CD4-positive, CD25-positive, alpha-beta regulatory T cell (primary cell): ENCODE data around the gene MAML1. TPM values are rescaled to one million over a fixed set of nuclear protein-coding genes. Genes with fewer than 3 reads are reported as not detected.

ENCODE experiments used
- ATAC-seq, 2 donors: fragments of 150-1000 bp; cut with Tn5 transposase; one replicate each; pipeline ENCODE4 v1.10.0; 2021; ENCODE audit warnings: low read depth in 2 of 2, moderate number of reproducible peaks in 2 of 2, moderate library complexity in 1 of 2
- DNase-seq, 3 donors: peaks; one replicate each; pipeline versions ENCODE4 v3.0.0 to v3.0.0-alpha.2; 2012 to 2022; ENCODE audit warnings: mixed read lengths in 1 of 3
- H3K27ac ChIP-seq: one replicate; pipeline ENCODE4 v1.7.0; 2013; ENCODE audit warnings: mild to moderate bottlenecking, low read length; ENCODE audit not compliant: insufficient read depth, poor library complexity, severe bottlenecking
- H3K27me3 ChIP-seq: one replicate; pipeline ENCODE4 v1.7.0; 2013; ENCODE audit warnings: low read length; ENCODE audit not compliant: control insufficient read depth, insufficient read depth
- H3K36me3 ChIP-seq: one replicate; pipeline ENCODE4 v1.7.0; 2013; ENCODE audit warnings: mild to moderate bottlenecking, low read length, moderate library complexity; ENCODE audit not compliant: control insufficient read depth, insufficient read depth
- H3K4me1 ChIP-seq: 2 replicates; pipeline ENCODE4 v1.7.0; 2013; ENCODE audit warnings: mild to moderate bottlenecking, low read length; ENCODE audit not compliant: insufficient read depth, control insufficient read depth, poor library complexity, severe bottlenecking
- H3K4me3 ChIP-seq: one replicate; pipeline ENCODE4 v1.7.0; 2013; ENCODE audit warnings: low read depth, mild to moderate bottlenecking, low read length, moderate library complexity
- H3K9me3 ChIP-seq, 2 experiments: 1 replicate in 1 of 2; 2 replicates in 1 of 2; pipeline ENCODE4 v1.7.0; 2013; ENCODE audit warnings: low read length in 2 of 2, mild to moderate bottlenecking in 1 of 2, moderate library complexity in 1 of 2; ENCODE audit not compliant: control insufficient read depth in 2 of 2
- H3K27ac Mint-ChIP-seq, 3 donors: one replicate each; pipeline ENCODE4 v1.8.0; 2020 to 2022; ENCODE audit warnings: mild to moderate bottlenecking in 3 of 3, mixed read lengths in 3 of 3, moderate library complexity in 2 of 3
- H3K27me3 Mint-ChIP-seq: one replicate; pipeline ENCODE4 v1.8.0; 2022; ENCODE audit warnings: mild to moderate bottlenecking, mixed read lengths
- H3K36me3 Mint-ChIP-seq: one replicate; pipeline ENCODE4 v1.8.0; 2020; ENCODE audit warnings: mixed read lengths
- H3K4me1 Mint-ChIP-seq, 4 donors: one replicate each; pipeline ENCODE4 v1.8.0; 2020 to 2022; ENCODE audit warnings: mixed read lengths in 4 of 4, mild to moderate bottlenecking in 1 of 4
- H3K4me3 Mint-ChIP-seq, 4 donors: one replicate each; pipeline ENCODE4 v1.8.0; 2020 to 2022; ENCODE audit warnings: mild to moderate bottlenecking in 4 of 4, mixed read lengths in 4 of 4, moderate library complexity in 3 of 4
- H3K9me3 Mint-ChIP-seq, 7 donors: one replicate each; pipeline ENCODE4 v1.8.0; 2020 to 2022; ENCODE audit warnings: mixed read lengths in 7 of 7, mild to moderate bottlenecking in 3 of 7, moderate library complexity in 2 of 7
- polyA plus RNA-seq, 4 donors: library from polyadenylated mRNA; unstranded; fragments of 300-500 nt; fragmentation: Illumina TruSeq; gene quantifications; one replicate each; pipeline ENCODE4 v1.2.3, GENCODE V29; 2021
- total RNA-seq: library from RNA; stranded (reverse); gene quantifications from one replicate; pipeline ENCODE4 v1.2.3, GENCODE V29; 2022

Gene MAML1
- total and polyA plus RNA-seq, 5 donors from 2014 or later, result 2.8 to 39.5 (median 4.2) TPM

- peaks cover 5% of the 10 kb centered on the region for H3K27me3 Mint-ChIP-seq
- H3K4me3 Mint-ChIP-seq, result peak within 1 kb of the TSS; percentile 92 to 97 (median 96)
- H3K9me3 Mint-ChIP-seq, result no peaks in the 10 kb centered on the region
- peak within 1 kb of the TSS; percentile 95 for H3K27ac ChIP-seq
- H3K4me1 Mint-ChIP-seq, result peaks cover 31 to 64% (median 43%) of the 10 kb centered on the region in 4 donors
- peak within 1 kb of the TSS; percentile 96 for H3K4me3 ChIP-seq
- ATAC-seq (no peak), DNase-seq (no peak)
- no peaks in the 10 kb centered on the region for H3K27me3 ChIP-seq
- H3K4me1 ChIP-seq, result peaks cover 47% of the 10 kb centered on the region
- peaks cover 18% of the 10 kb centered on the region for H3K36me3 Mint-ChIP-seq
- H3K36me3 ChIP-seq, result no peaks in the 10 kb centered on the region
- H3K27ac Mint-ChIP-seq, result peak within 1 kb of the TSS; percentile 96 to 100 (median 99)
- H3K9me3 ChIP-seq, result no peaks in the 10 kb centered on the region
Observed at GRCh38 chr5:179698935-179699615, 33.5 kb upstream of the MAML1 start, which contains the start of gene CANX. Gene CANX (plus strand): TSS chr5:179698967. CDS start chr5:179705682, 6,715 bp downstream.

DNA sequence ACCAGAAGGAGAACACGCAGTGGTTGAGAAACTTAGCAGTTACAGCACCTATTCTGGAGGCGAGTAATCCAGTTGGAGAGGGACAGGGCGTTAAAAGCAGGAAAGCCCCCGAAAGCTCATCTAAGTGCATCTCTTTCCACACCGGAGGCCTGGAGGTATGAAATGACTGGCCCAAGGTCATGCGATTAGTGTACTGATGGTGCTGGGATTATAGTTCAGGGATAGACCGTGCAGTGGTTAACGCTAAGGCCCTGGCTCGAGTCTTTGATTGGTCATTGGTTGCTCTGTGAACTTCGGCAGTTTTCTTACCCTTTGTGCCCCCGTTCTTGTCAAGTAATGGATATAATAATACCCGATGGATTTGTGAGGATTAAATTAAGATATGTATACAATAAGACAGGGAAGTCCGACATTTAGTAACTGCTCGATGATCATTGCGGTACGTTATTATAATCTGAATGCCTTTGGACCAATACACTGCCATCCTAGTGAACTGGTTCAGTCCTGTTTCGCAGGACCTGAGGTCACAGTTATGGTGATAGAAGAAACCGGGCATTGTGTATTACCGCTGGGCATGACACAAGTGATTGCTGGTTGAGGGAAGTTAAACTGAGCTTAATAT, 32.9 kb upstream of the MAML1 start:
- H3K4me3 Mint-ChIP-seq, result peak overlapping the region; percentile 92 to 97 (median 96)
- no peaks in the 10 kb centered on the region for H3K9me3 ChIP-seq
- H3K4me1 ChIP-seq, result peaks cover 47% of the 10 kb centered on the region
- peaks cover 15% of the 10 kb centered on the region for H3K36me3 Mint-ChIP-seq
- H3K27ac Mint-ChIP-seq, result peak overlapping the region; percentile 87 to 99 (median 96)
- peak in 1 of 3 donors; percentile 51 for DNase-seq
- ATAC-seq, result no peak
- peaks cover 26 to 63% (median 40%) of the 10 kb centered on the region in 4 donors for H3K4me1 Mint-ChIP-seq
- no peaks in the 10 kb centered on the region for H3K9me3 Mint-ChIP-seq
- peaks cover 5% of the 10 kb centered on the region for H3K27me3 Mint-ChIP-seq
- peak overlapping the region; percentile 93 for H3K4me3 ChIP-seq
- no peaks in the 10 kb centered on the region for H3K36me3 ChIP-seq
- peak overlapping the region; percentile 95 for H3K27ac ChIP-seq
- no peaks in the 10 kb centered on the region for H3K27me3 ChIP-seq

- Histone ChIP-seq H3K4me1 (peaks cover 47% of the 10 kb centered on the region), H3K4me3 (peak overlapping the region; percentile 93), H3K27me3 (no peaks in the 10 kb centered on the region), H3K9me3 (no peaks in the 10 kb centered on the region), H3K27ac (peak overlapping the region; percentile 95), H3K36me3 (peaks cover 1% of the 10 kb centered on the region)
- no peak for ATAC-seq
- Mint-ChIP-seq H3K4me1 (peaks cover 29 to 68% (median 45%) of the 10 kb centered on the region in 4 donors), H3K27ac (peak overlapping the region; percentile 32 to 99 (median 96)), H3K9me3 (no peaks in the 10 kb centered on the region), H3K27me3 (peaks cover 5% of the 10 kb centered on the region), H3K4me3 (peak overlapping the region; percentile 92 to 97 (median 96)), H3K36me3 (peaks cover 18% of the 10 kb centered on the region)
- DNase-seq, result peak in 1 of 3 donors; percentile 10
Observed at GRCh38 chr5:179700401-179700918, 32.2 kb upstream of the MAML1 start.

- Histone ChIP-seq H3K4me3 (no peak overlapping the region), H3K27ac (no peak overlapping the region), H3K9me3 (no peaks in the 10 kb centered on the region), H3K27me3 (no peaks in the 10 kb centered on the region), H3K4me1 (no peaks in the 10 kb centered on the region), H3K36me3 (peaks cover 72% of the 10 kb centered on the region)
- no peak for ATAC-seq
- Mint-ChIP-seq H3K27me3 (no peaks in the 10 kb centered on the region), H3K27ac (peak overlapping the region in 2 of 3 donors; percentile 29 to 39), H3K9me3 (no peaks in the 10 kb centered on the region), H3K36me3 (peaks cover 20% of the 10 kb centered on the region), H3K4me3 (peak overlapping the region in 1 of 4 donors; percentile 1), H3K4me1 (peaks cover 5 to 13% (median 9%) of the 10 kb centered on the region in 4 donors)
- DNase-seq, result no peak
Observed at GRCh38 chr5:179716286-179716685, 16.3 kb upstream of the MAML1 start.

- no peaks in the 10 kb centered on the region for H3K4me1 ChIP-seq
- no peak overlapping the region for H3K27ac ChIP-seq
- Mint-ChIP-seq H3K9me3 (no peaks in the 10 kb centered on the region), H3K27ac (peak overlapping the region in 1 of 3 donors; percentile 73), H3K4me3 (no peak overlapping the region), H3K36me3 (peaks cover 44% of the 10 kb centered on the region), H3K4me1 (peaks cover 5 to 13% (median 11%) of the 10 kb centered on the region in 4 donors), H3K27me3 (no peaks in the 10 kb centered on the region)
- H3K27me3 ChIP-seq, result no peaks in the 10 kb centered on the region
- no peak overlapping the region for H3K4me3 ChIP-seq
- H3K9me3 ChIP-seq, result no peaks in the 10 kb centered on the region
- no peak for DNase-seq
- peaks cover 87% of the 10 kb centered on the region for H3K36me3 ChIP-seq
- ATAC-seq, result no peak
Observed at GRCh38 chr5:179720222-179720621, 12.4 kb upstream of the MAML1 start.

DNA sequence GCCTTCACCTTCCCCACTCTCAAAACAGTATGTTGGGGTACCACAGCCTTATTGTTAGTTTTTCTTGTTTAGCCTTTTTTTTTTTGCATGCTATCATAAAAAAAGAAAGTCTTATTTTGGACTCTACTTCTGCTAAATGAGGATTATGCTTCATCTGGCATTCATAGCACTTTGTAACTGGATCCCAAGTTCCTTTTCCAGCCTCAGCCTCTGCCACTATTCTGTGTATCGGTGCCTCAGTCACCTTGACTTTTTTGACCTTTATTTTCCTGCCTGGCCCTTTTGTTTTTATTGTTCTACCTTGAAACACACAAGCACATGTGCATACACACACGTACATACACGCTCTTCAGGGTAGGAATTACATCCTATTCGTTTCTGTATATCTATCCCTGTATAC, 8.5 kb upstream of the MAML1 start:
- H3K36me3 Mint-ChIP-seq, result peaks cover 47% of the 10 kb centered on the region
- no peak overlapping the region for H3K4me3 Mint-ChIP-seq
- H3K27me3 Mint-ChIP-seq, result no peaks in the 10 kb centered on the region
- peak overlapping the region in 1 of 3 donors; percentile 67 for H3K27ac Mint-ChIP-seq
- Histone ChIP-seq H3K4me3 (no peak overlapping the region), H3K4me1 (no peaks in the 10 kb centered on the region), H3K36me3 (peaks cover 89% of the 10 kb centered on the region), H3K27ac (no peak overlapping the region), H3K27me3 (no peaks in the 10 kb centered on the region), H3K9me3 (no peaks in the 10 kb centered on the region)
- ATAC-seq, result no peak
- no peak for DNase-seq
- H3K9me3 Mint-ChIP-seq, result no peaks in the 10 kb centered on the region
- peaks cover 0 to 5% (median 0%) of the 10 kb centered on the region in 4 donors for H3K4me1 Mint-ChIP-seq

DNA sequence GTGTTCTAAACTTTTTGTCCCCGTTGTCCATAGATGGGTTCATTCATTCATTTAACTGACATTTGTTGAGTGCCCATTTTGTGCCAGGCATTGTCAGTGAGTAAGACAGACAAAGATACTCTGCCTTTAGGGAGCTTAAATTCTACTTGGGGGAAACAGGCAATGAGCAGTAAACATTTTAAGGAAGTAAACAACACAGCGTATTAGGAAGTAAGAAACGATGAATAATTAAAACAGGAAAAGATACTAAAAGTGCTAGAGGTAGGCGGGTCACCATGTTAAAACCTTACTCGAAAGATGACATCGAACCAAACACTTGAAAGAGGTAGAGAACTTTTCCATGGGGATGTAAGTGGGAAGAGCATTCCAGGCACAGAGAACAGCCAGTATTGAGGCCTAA, 5.5 kb upstream of the MAML1 start:
- Mint-ChIP-seq H3K4me3 (no peak overlapping the region), H3K4me1 (peaks cover 5 to 12% (median 8%) of the 10 kb centered on the region in 4 donors), H3K27me3 (no peaks in the 10 kb centered on the region), H3K27ac (no peak overlapping the region), H3K9me3 (no peaks in the 10 kb centered on the region), H3K36me3 (peaks cover 47% of the 10 kb centered on the region)
- H3K4me1 ChIP-seq, result peaks cover 6% of the 10 kb centered on the region
- ATAC-seq (no peak), DNase-seq (no peak)
- no peaks in the 10 kb centered on the region for H3K27me3 ChIP-seq
- no peaks in the 10 kb centered on the region for H3K9me3 ChIP-seq
- no peak overlapping the region for H3K4me3 ChIP-seq
- peaks cover 71% of the 10 kb centered on the region for H3K36me3 ChIP-seq
- no peak overlapping the region for H3K27ac ChIP-seq
